HG02588 (cell line): ENCODE data around the gene SHROOM4.

Experiments
- ATAC-seq: cut with Tn5 transposase; IDR thresholded peaks from one replicate; pipeline ENCODE4 v1.9.1; 2021; ENCODE audit warnings: mild to moderate bottlenecking, moderate library complexity; ENCODE audit not compliant: unreplicated experiment

SHROOM4 gene

DNA sequence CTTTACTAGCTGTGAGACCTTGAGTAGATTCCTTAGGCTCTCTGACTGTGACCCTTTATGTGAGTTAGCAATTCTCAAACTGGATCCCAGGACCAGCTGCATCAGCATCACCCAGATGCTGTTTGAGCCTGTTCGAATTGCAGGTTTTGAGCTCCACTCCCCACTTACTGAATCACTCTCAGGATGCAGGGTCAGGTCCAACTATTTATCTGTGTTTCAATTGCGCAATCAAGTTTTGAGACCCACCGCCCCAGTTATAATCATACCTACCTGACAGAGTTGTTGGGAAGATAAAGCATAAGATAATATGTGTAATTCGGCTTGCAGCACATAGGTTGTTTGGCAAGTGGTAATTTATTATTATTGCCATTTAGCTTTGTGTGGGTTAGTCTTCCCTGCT, 187.6 kb downstream of the SHROOM4 start:
- ATAC-seq, result no peak

DNA sequence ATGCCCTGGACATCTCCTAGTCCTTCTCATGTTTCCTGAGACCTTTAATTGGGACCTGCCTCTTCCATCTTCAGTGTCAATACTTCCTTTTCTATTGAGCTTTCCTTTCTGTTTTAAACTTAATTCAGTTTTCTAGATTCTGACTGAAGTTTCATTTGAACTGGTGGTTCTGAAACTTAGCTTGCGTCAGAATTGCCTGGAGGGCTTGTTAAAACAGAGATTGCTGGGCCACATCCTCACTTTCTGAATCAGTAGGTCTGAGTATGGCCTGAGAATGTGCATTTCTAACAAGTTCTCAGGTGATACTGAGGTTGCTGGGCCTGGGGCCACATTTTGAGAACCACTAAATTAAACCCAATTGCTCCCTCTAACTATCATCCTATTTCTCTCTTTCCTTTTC, 191.2 kb downstream of the SHROOM4 start:
- no peak for ATAC-seq

DNA sequence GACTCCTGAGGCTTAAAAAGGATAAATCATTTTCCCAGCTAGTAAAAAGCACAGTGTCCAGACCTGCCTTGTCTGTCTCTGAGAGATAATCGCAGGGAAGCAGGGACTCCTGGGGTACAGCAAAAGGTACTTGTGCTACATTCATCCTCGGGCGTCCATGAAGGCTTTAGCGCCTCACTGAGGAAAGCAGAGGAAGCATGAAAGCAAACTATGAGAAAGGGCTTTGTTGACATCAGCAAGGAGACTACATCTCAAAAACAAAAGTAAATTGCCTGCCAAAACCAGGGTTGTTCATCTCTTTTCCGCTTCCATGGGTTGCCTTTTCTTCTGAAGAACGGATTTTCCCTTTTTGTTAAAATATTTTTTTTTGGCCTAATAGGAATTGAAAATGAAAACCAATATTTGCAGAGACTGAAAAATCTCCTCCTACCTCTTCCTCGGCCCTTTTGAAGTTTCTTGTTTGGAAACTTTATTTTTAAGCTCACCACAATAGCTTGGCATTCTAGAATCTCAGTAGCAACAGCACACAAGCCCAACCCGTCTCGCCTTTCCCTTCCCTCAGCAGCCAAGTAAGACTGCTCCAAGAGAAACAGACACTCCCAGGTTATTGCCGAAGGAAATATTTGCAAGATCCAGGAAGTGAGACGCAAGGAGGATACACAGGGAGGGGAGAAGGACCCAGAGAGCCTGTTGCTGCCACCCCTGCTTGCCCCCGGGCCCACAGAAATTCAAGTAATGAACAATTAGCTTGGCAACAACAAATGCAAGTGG, 195.0 kb downstream of the SHROOM4 start:
- no peak for ATAC-seq

DNA sequence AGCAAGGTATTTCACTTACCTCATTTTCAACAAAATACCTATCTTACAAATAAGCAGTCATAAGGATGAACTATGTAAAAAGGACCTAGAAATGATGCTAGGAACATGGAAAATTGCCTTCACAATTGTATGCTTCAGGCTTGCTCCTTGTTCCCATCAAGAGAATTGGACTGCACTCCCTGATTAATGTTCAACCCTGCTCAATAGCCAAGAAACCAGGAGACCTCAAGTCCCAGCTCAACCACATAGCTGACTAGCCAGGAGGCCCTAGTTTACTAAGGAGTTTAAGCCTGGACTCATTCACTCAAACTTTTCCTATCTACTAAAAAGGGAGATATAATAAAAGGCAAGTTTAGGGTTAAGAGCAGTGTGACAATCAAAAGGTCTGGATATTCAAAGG, 196.8 kb downstream of the SHROOM4 start:
- ATAC-seq, result no peak

DNA sequence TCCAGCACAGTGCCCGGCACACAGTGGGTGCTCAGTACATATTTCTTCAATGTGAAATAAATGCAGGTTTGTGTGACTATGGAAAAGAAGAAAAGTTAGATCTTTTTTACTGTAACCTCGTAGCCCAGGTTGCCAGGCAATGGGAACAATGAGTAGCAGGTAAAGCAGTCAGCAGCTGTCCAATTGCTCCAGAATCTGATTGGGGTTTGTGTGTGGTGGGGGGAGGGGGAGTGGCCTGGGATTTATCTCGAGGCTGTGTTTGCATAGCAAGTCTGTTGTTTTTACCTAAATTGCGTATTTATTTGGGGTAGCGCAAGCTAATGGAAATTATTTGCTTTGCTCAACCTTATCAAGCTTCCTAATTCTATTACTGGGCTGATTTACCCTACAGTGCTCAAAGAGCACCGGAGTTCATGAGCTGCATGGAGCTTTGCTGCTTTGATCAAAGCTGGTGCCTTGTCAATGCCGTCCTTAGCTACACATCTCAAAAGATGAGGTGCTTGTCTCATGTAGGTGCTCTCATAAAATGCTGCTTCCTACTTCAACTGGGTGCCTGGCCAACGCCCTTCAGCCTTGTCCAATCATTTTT, 198.3 kb downstream of the SHROOM4 start:
- no peak for ATAC-seq

DNA sequence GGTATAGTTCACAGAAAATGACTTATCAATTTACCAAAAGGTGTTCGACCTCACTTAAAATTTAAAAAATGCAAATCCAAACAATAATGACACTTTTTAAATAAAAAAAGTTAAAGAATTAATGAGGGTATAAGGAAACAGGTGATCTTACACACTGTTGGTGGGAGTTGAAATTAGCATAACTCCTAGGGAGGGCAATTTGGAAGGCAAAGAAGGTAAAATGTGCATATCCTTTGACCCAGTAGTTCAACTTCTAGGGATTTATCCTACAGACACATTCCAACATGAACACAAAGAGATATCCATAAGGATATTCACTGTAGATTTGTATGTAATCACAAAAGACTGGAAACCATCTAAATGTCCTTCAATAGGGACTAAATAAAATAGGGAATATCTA, 199.5 kb downstream of the SHROOM4 start:
- ATAC-seq, result no peak

DNA sequence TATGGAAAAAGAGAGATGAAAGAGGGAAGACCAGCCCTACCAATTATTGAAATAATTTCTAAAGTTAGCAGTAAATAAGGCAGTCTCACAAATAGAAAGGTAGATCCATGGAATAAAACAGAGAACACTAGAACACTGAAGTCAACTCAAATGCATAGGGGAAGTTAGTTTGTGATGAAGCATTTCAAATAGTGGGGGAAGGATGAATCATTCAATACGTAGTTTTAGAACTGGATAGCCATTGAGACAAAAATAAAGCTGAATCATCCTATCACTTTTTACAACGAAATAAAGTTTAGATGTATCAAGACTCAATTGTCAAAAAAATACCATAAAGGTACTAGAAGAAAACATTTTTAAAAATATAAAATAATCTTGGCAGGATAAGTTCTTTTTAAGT, 200.1 kb downstream of the SHROOM4 start:
- no peak for ATAC-seq

DNA sequence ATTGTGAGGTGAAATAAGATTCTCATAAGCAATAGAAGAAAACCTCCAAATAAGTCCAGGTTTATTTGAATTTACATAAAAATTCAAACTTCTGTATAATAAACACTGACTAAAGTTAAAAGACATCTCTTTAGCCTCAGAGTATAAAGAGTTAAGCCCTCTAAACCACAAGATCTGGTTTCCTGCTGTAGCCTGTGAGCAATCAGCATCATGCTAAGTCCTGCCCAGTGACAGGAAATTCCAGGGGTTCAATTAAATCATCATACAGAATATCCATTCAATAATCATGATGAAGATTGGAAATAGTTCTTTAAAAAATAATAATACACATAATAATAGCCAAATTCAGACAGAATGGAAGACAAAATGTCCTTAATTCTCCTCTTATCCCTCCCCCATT, 204.2 kb downstream of the SHROOM4 start:
- no peak for ATAC-seq

DNA sequence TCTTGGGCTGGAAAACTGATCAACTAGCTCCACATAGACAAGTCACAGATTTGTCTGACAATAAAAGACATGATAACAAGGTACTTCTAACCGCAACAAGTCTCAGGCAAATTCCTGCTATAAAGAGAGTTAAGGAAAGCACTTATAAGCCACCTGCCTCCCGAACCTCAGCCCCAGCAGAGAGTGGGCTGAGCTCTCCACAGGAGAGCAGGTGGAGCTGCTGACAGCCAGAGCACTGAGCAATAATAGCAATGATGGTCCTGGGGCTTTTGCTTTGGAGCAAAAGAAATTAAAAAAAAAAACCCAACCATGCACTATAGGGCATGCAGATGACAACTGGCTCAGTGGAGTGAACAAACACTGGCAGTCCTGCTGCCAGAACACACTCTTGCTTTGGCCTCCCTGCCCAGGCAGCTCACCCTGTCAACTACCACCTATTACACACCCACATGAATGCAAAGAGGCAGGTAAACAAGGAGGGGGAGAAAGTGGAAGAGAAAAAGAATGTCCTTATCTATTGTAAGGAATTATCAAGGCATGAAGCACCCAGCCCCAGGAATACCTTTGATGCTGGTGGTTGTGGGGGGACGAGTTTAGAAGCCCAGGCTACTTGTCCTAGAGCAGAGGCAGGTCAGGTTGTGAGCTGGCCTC, 207.6 kb downstream of the SHROOM4 start:
- no peak for ATAC-seq

DNA sequence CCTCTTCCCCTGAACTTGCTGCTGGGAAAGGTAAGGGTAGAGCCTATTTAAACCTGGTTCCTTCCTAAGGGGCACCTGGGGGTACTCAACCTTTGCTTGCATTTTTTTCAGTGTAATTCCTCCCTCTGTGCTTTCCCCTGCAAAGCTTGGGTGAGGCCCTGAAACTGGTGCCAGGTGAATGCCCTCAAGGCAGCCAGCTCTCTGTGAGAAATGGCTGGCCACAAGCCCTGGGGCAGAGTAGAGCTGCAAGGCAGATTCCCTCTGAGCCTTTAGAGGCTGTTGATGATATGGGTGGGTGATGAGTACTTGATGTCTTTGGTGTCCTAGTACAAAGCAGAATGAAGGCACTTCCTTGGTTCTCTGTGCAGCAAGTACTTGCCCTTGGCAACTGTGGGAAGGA, 217.9 kb downstream of the SHROOM4 start:
- ATAC-seq, result no peak

DNA sequence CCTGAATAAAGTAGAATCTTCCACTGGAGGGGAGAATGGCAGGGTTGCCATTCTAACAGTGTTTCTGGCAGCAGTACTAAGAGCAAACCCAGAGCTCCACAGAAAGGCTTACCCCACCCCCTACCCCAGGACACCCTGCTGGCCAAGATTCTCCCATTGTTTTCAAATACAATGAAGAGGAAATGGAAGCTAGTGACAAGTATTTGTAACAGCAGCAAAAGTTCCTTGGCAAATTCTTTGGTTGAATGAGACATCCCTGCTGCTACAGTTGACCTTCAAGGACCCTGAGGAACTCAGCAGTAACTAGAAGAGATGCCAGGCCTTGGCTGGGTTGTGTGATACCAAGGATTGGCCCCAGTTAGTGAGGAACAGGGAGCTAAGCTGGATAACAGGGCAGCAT, 219.2 kb downstream of the SHROOM4 start:
- ATAC-seq, result no peak

DNA sequence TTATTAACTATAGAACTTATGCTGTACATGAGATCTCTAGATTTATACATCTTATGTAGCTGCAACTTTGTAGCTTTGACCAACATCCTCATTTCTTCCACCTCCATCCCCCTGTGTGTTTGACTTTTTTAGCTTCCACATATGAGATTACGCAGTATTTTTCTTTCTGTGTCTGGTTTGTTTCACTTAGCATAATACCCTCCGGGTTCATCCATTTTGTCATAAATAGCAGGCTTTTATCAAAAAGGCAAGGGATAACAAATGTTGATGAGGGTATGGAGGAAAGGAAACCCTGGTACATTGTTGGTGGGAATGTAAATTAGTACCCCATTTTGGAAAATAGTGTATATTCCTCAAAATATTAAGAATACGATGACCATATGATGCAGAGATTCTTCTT, 227.0 kb downstream of the SHROOM4 start:
- ATAC-seq, result no peak

DNA sequence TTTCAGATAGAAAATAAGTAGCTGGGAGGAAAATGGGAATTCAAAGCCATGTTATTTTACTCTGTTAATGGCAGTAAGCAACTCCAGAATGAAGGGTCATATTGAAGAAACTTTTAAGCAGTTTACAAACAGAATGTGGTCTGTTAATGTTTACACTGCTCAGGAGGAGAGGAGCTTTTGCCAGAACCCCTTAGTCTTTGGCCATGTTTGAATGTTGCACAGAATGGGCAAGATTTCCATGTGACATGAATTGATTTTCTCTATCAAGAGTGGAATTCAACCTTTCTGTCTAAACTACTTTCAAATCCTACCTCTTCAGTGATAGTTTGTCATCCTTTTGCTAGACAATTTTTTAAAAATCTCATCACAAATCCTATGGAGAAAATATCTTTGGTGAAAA, 227.6 kb downstream of the SHROOM4 start:
- ATAC-seq, result no peak

DNA sequence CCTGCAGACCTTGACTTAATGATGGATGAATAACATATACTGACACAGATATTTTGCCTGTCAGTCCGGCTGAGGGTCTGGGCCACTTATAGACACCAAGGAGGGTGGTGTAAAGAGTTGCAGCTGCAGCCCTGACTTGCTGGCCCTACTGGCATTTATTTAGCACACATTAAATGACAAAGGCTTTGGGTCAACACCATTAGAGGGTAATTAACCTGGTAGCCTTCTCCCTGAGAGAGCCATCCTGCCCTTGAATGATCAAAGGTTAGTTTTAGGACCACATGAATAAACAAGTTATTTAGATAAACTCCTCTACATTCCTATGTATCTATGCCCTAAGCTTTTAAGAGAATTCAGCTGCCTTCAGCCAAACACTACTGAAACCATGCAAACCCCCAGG, 232.6 kb downstream of the SHROOM4 start:
- no peak for ATAC-seq

DNA sequence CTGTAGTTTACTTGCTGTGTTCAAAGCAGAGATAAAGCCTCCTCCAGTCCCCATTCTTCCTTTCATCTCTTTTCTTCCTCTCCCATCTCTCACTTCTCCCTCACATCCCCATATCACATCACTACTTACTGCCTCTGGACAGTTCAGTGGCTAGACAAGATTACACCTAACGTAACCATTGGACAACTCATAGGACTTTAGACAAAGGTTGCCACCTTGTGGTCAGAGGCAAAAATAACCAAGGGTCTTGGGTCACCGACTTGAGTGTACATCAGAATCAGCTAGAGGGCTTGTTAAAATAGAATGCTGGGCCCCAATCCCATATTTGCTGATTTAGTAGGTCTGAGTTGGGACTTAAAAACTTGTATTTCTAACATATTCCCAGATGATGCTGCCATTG, 234.0 kb downstream of the SHROOM4 start:
- ATAC-seq, result no peak

DNA sequence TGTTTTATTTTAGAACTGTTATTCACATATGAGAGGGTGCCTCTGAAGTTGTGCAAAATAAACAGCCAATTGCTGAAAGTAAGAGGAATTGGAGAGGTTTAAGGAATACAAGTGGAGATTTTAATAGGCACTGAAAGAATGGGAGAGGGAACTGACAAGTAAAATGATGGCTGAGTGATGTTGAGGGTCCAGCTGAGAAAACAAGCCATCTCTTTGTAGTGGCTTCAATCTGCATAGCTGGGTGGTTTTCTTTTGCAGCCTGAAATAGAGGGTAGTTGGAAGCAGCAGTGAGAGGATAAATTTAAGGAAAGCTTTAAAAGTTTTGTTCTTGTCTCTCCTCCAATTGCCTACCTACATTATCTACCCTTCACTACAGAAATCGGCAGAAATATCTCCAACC, 236.7 kb downstream of the SHROOM4 start:
- no peak for ATAC-seq

DNA sequence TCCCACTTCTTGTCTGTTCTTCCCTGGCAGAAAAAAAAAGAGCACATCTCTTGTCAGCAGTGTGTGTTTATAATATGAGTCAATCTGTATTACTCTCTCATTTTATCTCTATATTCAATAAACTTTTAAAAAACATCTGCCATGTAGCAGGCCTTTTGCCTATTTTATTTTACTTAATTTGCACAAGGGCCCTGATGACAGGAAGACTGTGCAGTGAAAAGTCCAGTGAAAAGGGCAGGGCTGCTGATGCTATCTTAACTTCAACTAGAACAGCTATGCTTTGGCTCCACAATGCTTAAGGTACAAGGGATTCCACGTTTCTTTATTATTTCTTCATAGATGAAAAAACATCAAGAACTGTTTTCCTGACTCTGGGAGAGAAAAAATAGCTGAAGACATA, 246.4 kb downstream of the SHROOM4 start:
- ATAC-seq, result no peak

DNA sequence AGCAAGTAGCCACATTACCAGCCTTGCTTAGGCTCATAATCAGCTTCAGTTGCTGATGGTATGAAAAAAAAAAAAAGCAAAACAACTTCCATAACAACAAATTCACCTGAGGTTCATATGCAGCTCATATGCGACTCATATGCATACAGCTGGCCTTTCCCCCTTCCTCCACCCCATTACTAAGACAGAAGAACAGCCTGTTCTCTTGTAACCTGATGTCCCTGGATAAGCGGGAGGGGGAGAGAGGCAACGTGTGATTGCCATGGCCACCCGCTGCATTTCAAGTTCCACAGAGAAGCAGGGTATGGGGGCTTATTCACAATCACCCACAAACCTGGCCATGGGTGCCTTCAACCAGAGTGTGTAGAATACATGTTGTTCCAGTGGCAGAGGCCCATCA, 248.3 kb downstream of the SHROOM4 start:
- ATAC-seq, result no peak
